KG1 (cell line): ENCODE data around the gene COL18A1.

ENCODE experiments used
- DNase-seq: peaks from one replicate; lab custom pipeline; 2025; lab: John Stamatoyannopoulos, UW

Gene COL18A1

DNA sequence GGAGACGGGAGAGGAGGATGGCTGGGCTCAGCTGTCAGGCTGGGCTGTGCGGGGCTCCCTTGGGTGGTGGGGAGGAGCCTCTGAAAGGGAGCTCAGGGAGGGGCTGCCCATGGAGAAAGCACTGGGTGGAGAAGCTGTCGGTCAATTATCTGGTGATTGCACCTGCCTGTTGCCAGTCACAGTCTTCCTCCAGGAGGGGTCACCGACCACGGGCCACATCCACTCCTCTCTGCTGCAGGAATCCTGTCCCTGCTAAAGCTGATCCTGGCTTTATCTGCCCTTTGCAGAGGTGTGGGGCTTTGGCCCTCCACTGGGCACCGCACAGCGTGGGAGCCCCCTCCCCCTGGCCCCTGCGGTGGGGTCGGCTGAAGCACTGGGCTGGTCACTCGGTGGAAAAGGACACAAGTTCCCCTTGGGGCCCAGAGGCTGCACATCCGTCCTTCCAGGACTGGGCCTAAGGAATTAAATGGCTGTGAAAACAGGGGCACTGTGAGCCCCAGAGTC lies 21.8 kb upstream of the COL18A1 start:
- no peak for DNase-seq

DNA sequence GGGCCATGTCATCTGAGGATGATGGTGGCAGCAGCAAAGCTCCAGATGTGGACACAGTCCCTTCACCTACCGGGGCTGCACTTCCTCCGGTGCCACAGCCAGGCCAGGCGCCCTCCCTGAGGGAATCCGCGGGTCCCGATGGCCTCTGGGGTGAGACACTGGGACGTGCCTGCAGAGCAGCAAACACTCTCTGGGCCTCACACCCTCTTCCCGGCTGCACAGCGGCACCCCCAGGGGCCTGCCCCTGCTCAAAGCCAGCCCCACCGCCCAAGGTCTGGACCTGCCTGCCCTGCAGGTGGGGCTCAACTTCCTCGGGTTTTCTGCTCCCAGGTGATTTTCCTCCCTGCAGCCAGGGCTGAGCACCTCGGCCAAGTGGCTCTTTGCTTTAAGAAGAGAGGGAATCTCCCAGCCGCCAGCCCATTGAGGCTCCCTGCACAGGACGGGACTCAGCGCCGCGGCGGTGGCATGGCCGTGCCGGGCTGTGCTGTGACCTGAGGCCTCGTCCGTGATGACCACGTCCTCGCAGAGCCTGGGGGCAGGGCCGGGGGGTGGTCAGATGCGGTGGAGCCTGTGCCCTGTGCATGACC lies 21.3 kb upstream of the COL18A1 start:
- DNase-seq: no peak

DNA sequence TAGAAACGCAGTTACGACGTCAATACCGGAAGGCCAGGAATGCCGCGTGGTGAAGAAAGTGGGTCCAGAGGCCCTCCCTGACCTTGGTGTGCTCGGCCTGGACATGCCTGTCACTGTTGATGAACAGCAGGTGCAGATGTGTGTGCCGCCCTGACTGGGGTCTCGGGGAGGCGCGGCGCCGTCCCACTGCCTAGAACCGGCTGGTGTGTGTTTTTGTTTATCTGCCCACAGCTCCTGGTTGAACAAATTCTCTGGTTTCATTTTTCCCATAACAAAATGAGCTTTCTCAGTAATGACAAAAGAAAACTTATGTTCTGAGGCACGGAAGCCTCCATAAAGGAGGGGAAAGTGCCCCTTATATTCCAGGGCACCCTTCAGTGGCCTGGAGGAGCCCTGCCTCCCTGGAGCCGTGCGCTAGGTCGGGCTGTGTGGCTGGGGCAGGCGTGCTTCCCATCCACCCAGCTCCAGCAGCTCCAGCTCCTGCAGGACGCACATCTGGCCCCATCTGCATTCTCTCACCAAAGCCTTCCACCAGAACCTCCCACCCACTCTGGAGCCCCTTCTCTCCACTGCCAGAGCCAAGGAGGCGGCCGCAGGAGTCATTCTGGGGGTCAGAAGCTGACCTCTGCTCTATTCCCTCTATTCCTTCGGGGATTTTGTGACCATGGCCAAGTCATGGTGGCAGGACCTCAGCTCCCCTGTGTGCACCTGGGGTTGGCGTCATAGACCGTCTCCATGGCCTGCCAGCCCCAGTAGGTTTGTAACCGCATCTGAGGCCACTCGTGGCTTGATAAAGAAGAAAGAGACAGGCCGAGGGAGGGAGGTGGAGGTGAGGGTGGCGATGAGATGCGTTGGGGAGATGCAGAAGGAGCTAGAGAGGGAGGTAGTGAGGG lies 20.1 kb upstream of the COL18A1 start:
- no peak for DNase-seq

DNA sequence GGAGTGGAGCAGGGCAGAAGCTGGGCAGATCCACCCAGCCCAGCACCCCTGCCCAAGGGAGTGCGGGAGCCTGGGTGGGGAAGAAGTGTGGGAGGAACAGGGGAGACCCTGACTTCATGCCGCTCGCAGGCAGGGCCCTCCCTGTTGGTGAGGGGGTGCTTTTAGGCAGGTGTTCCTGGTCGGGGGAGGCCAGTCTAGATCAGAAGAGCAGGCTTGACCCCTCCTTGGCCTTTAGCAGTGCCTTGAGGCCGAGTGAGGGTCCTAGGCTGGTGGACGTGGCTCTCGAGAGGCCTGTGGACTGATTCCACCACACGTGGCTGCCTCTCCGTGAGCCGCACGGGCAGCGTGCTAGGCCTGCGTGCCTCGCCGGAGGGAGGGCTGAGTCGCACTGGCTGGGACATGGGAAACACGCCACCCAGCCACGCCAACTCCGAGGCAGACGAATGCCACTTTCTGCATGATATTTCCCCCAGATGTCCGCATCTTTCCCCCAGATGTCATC lies 19.4 kb upstream of the COL18A1 start:
- no peak for DNase-seq

DNA sequence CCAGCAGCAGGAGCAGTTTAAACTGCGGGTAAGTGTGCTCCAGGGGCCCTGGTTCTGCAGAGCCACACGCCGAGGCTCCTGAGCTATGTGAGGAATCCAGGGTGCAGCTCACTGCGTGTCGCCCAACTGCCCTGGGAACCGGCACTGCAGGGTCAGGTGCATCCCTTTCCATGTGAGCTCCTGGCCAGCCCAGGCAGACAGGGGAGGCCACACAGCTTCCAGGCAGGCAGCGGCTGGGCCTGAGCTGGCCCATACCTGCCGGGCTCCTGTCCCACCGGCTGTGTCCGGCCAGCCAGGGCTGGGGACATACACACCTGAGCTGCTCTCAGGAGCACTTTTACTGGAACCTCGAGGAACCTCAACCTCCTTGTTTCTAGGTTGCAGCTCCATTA lies 18.6 kb upstream of the COL18A1 start:
- no peak for DNase-seq

DNA sequence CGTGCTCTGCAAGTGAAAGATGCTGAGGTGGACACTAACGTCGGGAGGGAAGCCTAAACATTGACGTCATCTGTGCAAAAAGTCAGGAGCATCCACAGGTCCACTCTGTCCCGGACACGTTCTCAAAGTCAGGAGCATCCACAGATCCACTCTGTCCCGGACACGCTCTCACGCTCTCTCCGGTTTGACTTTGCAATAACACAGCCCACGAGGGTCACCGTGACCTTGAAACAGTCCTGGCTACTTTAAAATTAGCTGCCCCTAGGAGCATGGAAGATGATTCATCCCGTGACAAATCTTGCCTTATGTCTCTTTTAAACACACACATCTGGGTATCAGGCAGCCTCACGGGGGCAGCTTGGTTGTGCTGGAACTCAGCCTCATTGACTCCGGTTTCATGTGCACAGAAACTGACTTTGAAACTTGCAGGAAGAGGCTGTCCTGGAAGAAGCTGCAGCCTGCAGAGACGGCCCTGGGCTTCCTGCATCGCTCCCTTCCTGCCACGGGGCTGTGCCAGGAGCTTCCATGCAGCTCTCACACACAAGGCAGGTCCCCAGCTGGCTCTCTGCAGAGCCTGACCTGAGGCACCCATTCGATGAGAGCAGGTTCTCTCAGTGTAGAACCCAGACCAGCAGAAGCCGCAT lies 18.1 kb upstream of the COL18A1 start:
- DNase-seq: no peak

DNA sequence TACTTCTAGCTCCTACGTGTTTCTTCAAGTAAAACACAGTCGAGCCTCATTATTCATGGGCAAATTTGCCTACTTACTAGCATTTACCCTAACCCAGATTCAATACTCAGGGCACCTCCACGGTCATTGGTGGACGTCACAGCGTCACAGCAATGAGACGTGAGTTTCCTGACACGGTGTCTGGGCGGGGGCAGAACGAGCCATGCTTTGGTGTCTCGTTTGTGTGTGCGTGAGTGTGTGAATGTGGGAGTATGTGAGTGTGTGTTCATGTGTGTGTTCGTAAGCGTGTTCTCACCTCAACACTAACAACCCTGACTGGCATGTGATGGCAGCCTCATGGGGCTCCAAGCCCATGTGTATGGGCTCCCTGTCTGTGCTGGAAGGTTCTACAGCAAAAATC lies 17.5 kb upstream of the COL18A1 start:
- no peak for DNase-seq

DNA sequence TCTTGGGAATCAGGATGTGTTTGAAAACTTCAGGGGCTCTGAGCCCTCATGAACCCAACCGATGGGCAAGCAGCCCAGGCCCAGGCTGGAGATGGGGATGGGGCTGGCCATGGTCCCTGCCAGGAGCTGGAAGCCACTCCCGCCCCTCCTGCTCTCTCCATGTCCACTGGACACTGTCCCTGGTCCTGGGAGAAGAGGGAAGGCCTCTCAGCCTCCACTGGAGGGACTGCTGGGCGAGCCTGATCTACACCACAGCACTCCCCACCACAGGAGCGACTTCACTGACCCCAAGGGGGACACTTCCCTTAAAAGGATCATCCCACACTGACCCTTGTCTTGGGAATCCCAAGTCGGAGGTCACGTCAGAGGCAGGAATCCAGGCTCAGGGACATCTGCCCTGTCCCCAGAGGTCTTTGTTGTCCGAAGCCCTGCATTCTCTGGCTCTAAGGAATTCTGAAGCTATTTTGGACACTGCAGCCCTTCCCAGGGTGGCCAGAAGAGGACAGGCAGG lies 16.9 kb upstream of the COL18A1 start:
- DNase-seq: no peak

DNA sequence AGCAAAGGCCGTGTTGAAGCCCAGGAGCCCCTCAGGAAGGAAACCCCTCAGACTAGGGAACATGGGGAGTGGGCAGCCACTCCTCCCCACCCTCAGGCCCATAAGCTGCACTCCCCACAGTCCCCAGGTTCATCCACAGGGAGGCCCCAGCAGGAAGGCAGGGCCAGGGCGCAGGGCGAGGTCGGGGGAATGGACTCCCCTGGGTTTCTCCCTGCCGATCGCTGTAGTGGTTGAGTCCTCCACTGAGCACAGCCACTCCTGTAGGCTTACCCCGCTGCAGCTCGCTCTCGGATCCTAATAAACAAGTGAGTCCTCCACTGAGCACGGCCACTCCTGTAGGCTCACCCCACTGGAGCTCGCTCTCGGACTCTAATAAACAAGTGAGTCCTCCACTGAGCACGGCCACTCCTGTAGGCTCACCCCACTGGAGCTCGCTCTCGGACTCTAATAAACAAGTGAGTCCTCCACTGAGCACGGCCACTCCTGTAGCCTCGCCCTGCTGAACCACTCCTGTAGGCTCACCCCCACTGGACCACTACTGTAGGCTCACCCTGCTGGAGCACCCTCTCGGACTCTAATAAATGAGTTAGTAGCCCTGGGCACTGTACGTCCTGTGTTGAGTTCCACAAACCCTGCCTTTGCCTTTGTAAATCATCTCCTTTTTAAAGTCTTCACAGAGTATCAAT lies 16.2 kb upstream of the COL18A1 start:
- no peak for DNase-seq

DNA sequence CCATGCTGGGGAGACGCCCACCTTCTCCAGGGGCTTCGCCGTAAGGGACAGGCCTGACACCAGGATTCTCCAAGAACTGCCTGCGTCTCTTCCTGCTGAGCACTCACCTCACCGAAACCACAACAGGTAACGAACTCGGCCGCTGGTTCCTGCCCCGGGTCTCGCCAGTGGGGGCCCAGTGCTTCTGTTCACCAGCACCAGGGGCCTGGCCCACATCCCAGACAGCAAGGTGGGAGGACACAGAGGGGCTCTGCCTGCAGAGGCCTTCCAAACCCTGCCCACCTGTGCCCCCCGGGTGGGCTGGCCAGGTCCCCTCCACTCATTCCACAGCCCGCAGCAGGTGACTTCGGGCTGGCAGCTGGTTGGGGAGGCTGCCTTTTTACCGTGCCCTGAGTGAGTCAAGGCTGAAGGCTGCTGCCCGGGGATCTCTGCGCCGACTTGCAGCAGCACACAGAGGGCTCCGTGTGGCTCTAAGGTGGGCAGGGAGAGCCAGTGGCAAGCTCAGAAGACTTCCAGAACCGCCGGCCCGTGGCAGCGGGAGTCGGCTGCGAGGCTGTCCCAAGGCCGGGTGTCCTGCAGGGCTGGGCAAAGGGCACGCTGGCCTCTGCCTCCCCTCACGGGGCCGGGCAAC lies 14.7 kb upstream of the COL18A1 start:
- DNase-seq: no peak

DNA sequence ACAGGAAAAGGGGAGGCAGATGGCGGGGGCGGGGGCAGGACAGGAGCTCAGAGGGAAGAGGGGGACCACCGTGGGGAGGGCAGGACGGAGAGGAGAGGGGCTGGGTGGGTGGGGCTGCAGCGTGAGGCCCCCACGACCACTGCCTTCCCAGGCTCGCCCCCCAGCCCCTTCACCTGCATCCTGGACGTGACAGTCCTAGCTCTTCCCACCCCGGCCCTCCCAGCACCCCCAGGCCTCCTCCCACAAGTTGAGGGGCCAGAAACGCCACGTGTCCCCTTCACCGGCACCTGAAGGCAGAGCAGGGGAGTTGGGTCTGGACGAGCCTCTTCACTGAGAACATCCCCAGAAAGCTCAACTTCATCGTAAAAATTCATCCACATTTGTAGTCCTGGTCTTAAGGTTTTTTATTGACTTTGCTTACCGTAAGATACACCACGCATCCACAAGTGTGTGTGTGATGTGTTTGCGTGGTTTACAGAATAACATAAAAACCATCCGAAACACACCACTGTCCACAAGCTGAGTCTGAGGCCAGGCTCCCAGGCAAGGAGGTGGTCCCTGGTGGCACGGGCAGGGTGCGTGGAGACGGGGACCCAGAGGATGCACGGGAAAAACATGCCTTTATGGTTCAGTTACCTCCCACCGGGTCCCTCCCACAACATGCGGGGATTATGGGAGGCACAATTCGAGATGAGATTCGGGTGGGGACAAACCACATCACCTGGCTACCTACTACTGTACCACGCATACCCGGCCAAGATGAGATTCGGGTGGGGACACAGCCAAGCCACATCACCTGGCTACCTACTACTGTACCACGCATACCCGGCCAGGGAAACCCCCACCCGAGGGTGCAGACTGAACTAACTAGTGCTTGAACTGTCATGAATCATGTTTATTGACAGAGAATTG lies 13.9 kb upstream of the COL18A1 start:
- no peak for DNase-seq

DNA sequence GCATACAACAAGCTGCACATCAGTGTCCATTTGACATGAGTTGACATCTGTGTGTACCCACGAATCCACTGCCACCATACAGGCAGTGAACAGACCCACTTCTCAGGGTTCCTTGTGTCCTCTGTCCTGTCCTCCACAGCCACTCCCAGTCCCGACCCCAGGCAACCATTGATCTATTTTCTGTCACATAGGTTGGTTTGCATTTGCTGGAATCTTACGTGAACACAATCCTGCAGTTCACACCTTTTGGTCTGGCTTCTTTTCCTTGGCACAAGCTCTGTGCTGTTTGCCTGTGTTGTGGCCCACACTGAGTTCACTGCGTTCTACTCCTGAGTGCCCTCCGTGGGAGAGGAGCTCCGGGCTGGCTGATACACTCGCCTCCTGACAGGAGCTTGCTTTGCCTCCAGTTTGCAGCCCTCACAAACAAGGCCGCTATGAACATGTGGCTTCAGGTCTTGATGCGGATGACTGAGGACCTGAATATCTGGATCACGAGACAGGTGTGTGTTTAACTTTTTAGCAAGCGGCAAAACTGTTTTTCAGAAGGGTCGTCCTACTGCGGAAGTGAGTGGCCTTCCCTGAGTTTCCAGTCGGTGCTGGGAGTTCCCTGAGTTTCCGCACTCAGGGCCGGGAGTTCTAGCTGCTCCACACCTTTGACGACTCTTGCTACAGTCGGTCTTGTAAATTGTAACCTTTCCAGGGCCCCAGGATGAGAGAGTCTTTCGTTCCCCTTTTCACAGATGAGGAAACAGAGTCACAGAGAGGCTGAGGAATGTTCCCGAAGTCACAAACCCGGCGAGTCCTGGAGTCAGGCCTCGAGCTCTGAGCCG lies 13.0 kb upstream of the COL18A1 start:
- DNase-seq: no peak

DNA sequence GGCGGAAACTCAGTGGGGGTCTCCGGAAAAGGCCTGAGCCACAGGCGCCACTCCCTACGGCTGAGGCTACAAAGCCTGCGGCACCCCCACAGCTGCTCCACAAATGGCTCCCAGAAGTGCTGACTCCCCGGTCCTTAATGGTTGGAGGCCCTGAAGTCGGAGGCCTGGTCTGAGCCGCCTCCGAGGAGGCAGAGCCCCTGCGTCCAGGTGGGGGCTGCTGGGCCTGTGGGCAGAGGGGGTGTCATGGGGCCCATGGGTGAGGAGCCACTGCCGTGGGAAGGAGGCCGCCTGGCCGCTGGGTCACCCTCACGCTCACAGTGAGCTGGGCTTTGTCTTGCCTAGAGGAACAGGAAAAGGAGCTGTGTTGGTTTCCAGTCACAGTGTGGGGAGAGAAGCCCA lies 12.4 kb upstream of the COL18A1 start:
- no peak for DNase-seq

DNA sequence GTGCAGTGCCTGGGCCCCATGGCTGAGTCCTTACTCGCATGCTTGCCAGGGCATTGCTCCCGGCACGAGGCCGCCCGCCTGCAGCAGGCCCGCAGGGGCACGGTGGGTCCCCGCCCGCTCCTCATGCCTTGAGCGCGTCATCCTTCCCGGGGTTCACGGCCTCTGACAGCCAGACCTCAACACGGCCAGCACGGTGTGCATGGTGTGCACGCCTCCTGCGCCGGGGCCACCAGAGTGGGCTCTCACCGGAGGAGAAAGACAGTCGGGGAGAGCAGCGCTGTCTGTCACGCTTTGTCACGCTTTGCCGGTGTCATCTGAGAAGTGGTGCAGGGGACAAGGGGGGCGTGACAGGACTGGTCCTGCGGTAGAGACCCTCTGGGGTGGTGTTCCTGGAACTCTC lies 11.9 kb upstream of the COL18A1 start:
- no peak for DNase-seq

DNA sequence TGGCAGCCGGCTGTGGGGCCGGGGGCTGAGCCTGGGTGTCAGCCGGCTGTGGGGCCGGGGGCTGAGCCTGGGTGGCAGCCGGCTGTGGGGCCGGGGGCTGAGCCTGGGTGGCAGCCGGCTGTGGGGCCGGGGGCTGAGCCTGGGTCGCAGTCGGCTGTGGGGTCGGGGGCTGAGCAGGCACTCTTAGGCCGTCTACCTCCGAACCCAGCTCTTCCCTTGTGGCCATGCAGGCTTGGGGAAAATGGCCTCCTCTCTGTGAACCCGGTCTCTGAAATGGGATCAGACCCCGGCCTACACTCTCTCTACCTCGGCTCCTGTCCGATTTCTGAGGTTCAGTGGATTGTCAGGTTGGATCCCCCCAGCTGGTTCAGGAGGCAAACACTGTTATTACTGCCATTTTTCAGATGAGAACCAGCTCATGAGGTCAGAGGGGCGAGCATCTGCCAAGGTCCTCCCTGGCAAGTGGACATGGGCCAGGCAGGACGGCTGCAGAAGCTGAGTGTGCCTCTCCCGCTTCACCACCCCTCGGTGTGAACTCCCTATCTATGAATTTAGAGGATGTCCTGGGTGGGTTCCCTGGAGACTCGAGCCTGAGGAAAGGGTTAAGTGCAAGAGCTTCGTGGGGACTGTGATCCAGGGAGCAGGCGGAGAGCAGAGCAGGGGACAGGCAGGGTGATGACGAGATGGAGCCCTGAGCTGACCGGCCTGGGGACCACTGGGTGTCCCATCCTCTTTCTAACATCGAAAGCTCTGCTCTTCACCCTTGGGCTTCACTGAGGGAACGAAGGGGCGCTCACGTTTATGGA lies 10.9 kb upstream of the COL18A1 start:
- no peak for DNase-seq

DNA sequence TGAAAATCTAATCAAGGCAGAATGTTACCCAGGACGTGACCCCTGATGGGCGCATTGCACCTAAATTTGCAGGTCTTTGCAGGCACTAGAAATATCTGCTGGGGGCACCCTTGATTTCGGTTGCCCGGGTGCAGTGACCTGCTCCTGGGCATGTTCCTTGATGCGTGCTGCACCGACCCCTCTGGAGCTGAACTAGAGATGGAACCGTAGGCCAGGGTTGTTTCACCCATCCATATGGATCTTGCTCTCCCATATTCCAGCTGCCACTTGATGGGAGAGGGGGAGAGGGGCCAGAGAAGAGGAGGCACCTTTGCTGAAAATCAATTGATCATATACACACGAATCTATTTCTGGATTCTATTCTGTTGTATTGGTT lies 8.4 kb upstream of the COL18A1 start:
- no peak for DNase-seq

DNA sequence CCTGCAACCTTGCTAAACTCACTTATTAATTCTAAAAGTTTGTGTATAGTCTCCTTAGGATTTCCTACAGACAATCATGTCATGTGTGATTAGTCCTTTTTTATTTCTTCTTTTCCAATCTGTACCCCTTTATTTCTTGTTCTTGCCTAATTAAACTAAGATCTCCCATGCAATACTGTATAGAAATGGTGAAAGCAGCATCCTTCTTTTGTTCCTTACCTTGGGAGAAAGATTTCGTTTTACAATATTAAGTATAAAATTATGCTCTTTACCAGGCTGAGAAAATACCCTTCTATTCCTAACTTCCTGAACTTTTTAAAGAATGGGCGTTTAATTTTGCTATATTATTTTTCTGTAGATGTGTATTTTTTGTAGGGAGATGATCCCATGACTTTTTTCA lies 7.6 kb upstream of the COL18A1 start:
- DNase-seq: no peak

DNA sequence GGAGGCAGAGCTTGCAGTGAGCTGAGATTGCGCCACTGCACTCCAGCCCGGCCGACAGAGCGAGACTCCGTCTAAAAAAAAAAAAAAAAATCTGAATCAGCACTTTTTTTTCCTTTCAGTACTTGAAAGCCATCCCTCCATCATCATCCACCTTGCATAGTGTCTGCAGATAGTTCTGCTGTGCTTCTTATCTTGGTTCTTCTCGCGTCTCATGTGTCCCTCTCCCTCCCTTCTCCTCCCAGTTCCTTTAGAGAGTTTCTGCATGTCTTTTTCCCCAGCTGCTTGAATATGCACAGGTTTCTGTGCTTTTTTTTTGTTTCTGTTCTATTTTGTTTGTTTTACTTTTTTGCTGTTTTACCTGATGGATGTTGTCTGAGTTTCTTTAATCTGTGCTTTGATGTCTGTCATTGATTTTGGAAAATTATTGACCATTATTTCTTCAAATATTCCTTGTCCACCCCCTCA lies 3.9 kb upstream of the COL18A1 start:
- no peak for DNase-seq
